ENCODE results near the gene ARHGDIB.

The ARHGDIB gene

GRCh38 chr12:14924541-14924940 is 36.9 kb downstream of the ARHGDIB start:
- no peak for DNase-seq

GRCh38 chr12:14923944-14924343 is 37.5 kb downstream of the ARHGDIB start:
- no peak for DNase-seq

GRCh38 chr12:14921218-14921617 is 40.2 kb downstream of the ARHGDIB start:
- DNase-seq, result no peak

- peak in 1 of 6 experiments; percentile 7 for DNase-seq
Measured at GRCh38 chr12:14920475-14921126, 40.8 kb downstream of the ARHGDIB start.

- DNase-seq, result no peak
Measured at GRCh38 chr12:14919455-14919854, 41.9 kb downstream of the ARHGDIB start.

- no peak for DNase-seq
Measured at GRCh38 chr12:14915736-14916135, 45.7 kb downstream of the ARHGDIB start.

- no peak for DNase-seq
Measured at GRCh38 chr12:14913381-14913781, 48.0 kb downstream of the ARHGDIB start.

GRCh38 chr12:14911131-14911530 is 50.3 kb downstream of the ARHGDIB start:
- no peak for DNase-seq

- DNase-seq, result no peak
Measured at GRCh38 chr12:14910090-14910915, 51.1 kb downstream of the ARHGDIB start.

GRCh38 chr12:14907953-14908352 is 53.4 kb downstream of the ARHGDIB start:
- DNase-seq, result no peak

- DNase-seq, result no peak
Measured at GRCh38 chr12:14906114-14906513, 55.3 kb downstream of the ARHGDIB start.

- no peak for DNase-seq
Measured at GRCh38 chr12:14905269-14906004, 56.0 kb downstream of the ARHGDIB start.

- DNase-seq, result no peak
Measured at GRCh38 chr12:14904854-14905253, 56.5 kb downstream of the ARHGDIB start.

GRCh38 chr12:14903386-14904098 is 57.9 kb downstream of the ARHGDIB start:
- no peak for DNase-seq

- no peak for DNase-seq
Measured at GRCh38 chr12:14902465-14902864, 58.9 kb downstream of the ARHGDIB start.

GRCh38 chr12:14901228-14901562 is 60.2 kb downstream of the ARHGDIB start:
- no peak for DNase-seq

- no peak for DNase-seq
Measured at GRCh38 chr12:14900521-14901227, 60.7 kb downstream of the ARHGDIB start.

- no peak for DNase-seq
Measured at GRCh38 chr12:14896521-14897169, 64.8 kb downstream of the ARHGDIB start.

- DNase-seq, result no peak
Measured at GRCh38 chr12:14893506-14894250, 67.7 kb downstream of the ARHGDIB start.

GRCh38 chr12:14892726-14893505 is 68.5 kb downstream of the ARHGDIB start:
- no peak for DNase-seq

Data from stimulated activated naive CD4-positive, alpha-beta T cell (primary cell).